NCI-H524 (cell line): ENCODE measurements around the gene ZNF165.
"Not testable (repeated sequence)": the region's sequence is repeated elsewhere in the genome, so short reads cannot be mapped to it uniquely, and the experiment has no call there.

Experiments used
- DNase-seq, 2 experiments: peaks; one replicate each; lab custom pipeline; 2025; lab: John Stamatoyannopoulos, UW

Gene ZNF165

GRCh38 chr6:28122283-28122682 lies 41.9 kb downstream of the ZNF165 start:
- not testable (repeated sequence) for DNase-seq

GRCh38 chr6:28124350-28124970 lies 44.1 kb downstream of the ZNF165 start, which contains the start of gene ZSCAN16:
TSS of gene ZSCAN16 (plus strand) at chr6:28124609. CDS start at chr6:28125444, 835 bp downstream.
- DNase-seq = peak; percentile 59 to 84

GRCh38 chr6:28124971-28125353 lies 44.6 kb downstream of the ZNF165 start:
- no peak for DNase-seq

- no peak for DNase-seq
These were observed 45.0 kb downstream of the ZNF165 start for GRCh38 chr6:28125401-28125800.

GRCh38 chr6:28134015-28134414 lies 53.6 kb downstream of the ZNF165 start:
- DNase-seq = peak; percentile 3 to 26

GRCh38 chr6:28134716-28135115 lies 54.3 kb downstream of the ZNF165 start:
- DNase-seq = no peak

GRCh38 chr6:28135393-28135792 lies 55.0 kb downstream of the ZNF165 start:
- no peak for DNase-seq

GRCh38 chr6:28136585-28137504 lies 56.5 kb downstream of the ZNF165 start:
- peak; percentile 94 to 95 for DNase-seq

- peak in 1 of 2 experiments; percentile 36 for DNase-seq
These were observed 57.2 kb downstream of the ZNF165 start for GRCh38 chr6:28137505-28137981.
